ENCODE data around the gene RAD51B. TPM values are rescaled to one million over a fixed set of nuclear protein-coding genes. Genes with fewer than 3 reads are reported as not detected.

RAD51B gene
- total RNA-seq, 1 experiment from 2014 or later, result 8.5 TPM

DNA sequence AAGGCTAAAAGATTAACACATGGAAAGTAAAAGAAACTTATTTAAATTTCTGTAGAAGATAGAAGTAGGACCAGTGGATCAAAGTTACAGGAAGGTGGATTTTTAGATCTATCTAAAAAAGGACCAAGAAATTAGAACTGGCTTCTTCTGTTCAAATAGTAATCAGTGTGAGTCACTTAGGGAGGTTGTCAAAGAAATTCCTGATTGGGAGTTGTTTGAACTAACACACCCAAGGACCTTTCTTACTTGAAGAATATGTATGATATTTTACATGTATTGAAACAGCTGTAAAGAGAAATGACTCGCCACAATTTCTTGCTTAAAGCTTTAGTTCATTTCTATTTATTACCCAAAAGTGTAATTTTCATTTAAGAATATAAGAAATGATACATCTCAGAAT lies 256.9 kb downstream of the RAD51B start:
- in situ Hi-C loops (cut with HindIII; ENCODE audit: low pct_unique_long_range_greater_than_20kb, low sequenced_read_pairs), result no loop called here
- ATAC-seq, result no peak
- Histone ChIP-seq H3K4me1 (ENCODE audit: control insufficient read depth, insufficient read depth, low read length) (no peaks in the 10 kb centered on the region), H3K27me3 (ENCODE audit: control insufficient read depth, insufficient read depth, low read length) (no peaks in the 10 kb centered on the region), H3K4me3 (ENCODE audit: low read depth in 2 of 2, low read length in 2 of 2) (no peak overlapping the region), H3K36me3 (ENCODE audit: control insufficient read depth, insufficient read depth, low read length) (no peaks in the 10 kb centered on the region), H3K9me3 (ENCODE audit: control insufficient read depth, insufficient read depth, low read depth, low read length) (no peaks in the 10 kb centered on the region; the same call in 1 of the 2 replicates), H3K27ac (ENCODE audit: low read length) (no peak overlapping the region; the same call in 1 of the 2 replicates)
- ChIA-PET CTCF (no interaction called here), POLR2A (no interaction called here)
- no TSS peak for BruUV-seq (replicated peaks)
- TF ChIP-seq TCF7L2 (IDR thresholded peaks at IDR 0.05; ENCODE audit: low read depth, low read length) (no peak), SIN3A (IDR thresholded peaks at IDR 0.05; ENCODE audit: borderline replicate concordance, insufficient read depth, low read depth, low read length) (no peak), POLR2AphosphoS5 (IDR thresholded peaks at IDR 0.05; ENCODE audit: low read depth, low read length) (no peak)
- TF ChIP-seq, protein P1, sequence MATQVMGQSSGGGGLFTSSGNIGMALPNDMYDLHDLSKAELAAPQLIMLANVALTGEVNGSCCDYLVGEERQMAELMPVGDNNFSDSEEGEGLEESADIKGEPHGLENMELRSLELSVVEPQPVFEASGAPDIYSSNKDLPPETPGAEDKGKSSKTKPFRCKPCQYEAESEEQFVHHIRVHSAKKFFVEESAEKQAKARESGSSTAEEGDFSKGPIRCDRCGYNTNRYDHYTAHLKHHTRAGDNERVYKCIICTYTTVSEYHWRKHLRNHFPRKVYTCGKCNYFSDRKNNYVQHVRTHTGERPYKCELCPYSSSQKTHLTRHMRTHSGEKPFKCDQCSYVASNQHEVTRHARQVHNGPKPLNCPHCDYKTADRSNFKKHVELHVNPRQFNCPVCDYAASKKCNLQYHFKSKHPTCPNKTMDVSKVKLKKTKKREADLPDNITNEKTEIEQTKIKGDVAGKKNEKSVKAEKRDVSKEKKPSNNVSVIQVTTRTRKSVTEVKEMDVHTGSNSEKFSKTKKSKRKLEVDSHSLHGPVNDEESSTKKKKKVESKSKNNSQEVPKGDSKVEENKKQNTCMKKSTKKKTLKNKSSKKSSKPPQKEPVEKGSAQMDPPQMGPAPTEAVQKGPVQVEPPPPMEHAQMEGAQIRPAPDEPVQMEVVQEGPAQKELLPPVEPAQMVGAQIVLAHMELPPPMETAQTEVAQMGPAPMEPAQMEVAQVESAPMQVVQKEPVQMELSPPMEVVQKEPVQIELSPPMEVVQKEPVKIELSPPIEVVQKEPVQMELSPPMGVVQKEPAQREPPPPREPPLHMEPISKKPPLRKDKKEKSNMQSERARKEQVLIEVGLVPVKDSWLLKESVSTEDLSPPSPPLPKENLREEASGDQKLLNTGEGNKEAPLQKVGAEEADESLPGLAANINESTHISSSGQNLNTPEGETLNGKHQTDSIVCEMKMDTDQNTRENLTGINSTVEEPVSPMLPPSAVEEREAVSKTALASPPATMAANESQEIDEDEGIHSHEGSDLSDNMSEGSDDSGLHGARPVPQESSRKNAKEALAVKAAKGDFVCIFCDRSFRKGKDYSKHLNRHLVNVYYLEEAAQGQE (IDR thresholded peaks at IDR 0.05; ENCODE audit: insufficient read depth in 1 of 2, low read depth in 2 of 2, low read length in 1 of 2), result no peak
- TF ChIP-seq, protein P2, sequence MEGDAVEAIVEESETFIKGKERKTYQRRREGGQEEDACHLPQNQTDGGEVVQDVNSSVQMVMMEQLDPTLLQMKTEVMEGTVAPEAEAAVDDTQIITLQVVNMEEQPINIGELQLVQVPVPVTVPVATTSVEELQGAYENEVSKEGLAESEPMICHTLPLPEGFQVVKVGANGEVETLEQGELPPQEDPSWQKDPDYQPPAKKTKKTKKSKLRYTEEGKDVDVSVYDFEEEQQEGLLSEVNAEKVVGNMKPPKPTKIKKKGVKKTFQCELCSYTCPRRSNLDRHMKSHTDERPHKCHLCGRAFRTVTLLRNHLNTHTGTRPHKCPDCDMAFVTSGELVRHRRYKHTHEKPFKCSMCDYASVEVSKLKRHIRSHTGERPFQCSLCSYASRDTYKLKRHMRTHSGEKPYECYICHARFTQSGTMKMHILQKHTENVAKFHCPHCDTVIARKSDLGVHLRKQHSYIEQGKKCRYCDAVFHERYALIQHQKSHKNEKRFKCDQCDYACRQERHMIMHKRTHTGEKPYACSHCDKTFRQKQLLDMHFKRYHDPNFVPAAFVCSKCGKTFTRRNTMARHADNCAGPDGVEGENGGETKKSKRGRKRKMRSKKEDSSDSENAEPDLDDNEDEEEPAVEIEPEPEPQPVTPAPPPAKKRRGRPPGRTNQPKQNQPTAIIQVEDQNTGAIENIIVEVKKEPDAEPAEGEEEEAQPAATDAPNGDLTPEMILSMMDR (IDR thresholded peaks at IDR 0.05), result no peak
- no peak for DNase-seq (ENCODE audit: low read depth, low spot score)
- intact Hi-C loops (cut with micrococcal nuclease; ENCODE audit: unreplicated experiment), result no loop called here

DNA sequence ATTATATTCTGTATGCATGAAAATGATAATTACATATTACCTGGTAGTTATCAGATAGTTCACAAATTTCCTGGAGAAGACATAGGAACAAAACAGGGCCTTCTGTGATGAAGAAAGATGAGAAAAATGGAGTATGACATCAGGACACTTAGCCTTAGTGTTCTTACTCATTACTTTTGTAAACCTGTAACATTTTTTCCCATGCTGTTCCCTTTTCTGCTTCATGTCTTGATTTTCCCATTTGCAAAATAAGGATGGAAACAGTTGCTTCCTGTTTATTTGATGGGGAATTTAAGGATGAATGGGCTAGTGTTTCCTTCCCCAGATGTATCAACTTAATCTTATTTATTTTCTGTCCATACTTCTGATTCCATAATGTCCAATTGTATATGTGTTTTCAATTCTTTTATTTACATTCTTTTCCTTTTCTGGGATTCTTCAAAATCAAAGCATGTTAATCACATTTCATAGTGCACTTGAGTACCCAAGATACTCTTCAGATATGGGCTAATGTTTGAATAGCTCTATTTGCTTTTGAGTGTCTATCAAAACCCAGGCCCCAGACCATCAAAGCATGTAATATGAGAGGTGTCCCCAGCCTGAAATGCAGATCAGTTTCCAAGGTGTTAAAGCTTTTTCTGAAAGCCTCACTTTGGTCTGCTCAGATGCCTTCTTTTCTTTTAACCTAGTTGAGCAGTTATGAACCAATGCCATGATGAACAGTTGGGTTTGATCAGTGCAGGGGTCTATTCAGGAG lies 260.5 kb downstream of the RAD51B start:
- BruUV-seq (replicated peaks), result no TSS peak
- Histone ChIP-seq H3K27me3 (ENCODE audit: control insufficient read depth, insufficient read depth, low read length) (no peaks in the 10 kb centered on the region), H3K9me3 (ENCODE audit: control insufficient read depth, insufficient read depth, low read depth, low read length) (no peaks in the 10 kb centered on the region), H3K4me3 (ENCODE audit: low read depth in 2 of 2, low read length in 2 of 2) (no peak overlapping the region), H3K4me1 (ENCODE audit: control insufficient read depth, insufficient read depth, low read length) (no peaks in the 10 kb centered on the region), H3K27ac (ENCODE audit: low read length) (peak overlapping the region; percentile 59; the same call in 1 of the 2 replicates), H3K36me3 (ENCODE audit: control insufficient read depth, insufficient read depth, low read length) (no peaks in the 10 kb centered on the region)
- TF ChIP-seq POLR2AphosphoS5 (IDR thresholded peaks at IDR 0.05; ENCODE audit: low read depth, low read length), result no peak
- TF ChIP-seq, protein P2 (IDR thresholded peaks at IDR 0.05), result no peak
- TF ChIP-seq, protein P1 (IDR thresholded peaks at IDR 0.05; ENCODE audit: insufficient read depth in 1 of 2, low read depth in 2 of 2, low read length in 1 of 2), result no peak
- TF ChIP-seq TCF7L2 (IDR thresholded peaks at IDR 0.05; ENCODE audit: low read depth, low read length), result no peak
- TF ChIP-seq SIN3A (IDR thresholded peaks at IDR 0.05; ENCODE audit: borderline replicate concordance, insufficient read depth, low read depth, low read length), result no peak
- intact Hi-C loops (cut with micrococcal nuclease; ENCODE audit: unreplicated experiment), result loop anchor here (10.0 kb wide), 2 partner anchors 135 to 165 kb away; no protein-coding TSS in a partner anchor
- in situ Hi-C loops (cut with HindIII; ENCODE audit: low pct_unique_long_range_greater_than_20kb, low sequenced_read_pairs), result no loop called here
- DNase-seq (ENCODE audit: low read depth, low spot score) (no peak), ATAC-seq (no peak)
- CTCF ChIA-PET, result no interaction called here
- POLR2A ChIA-PET, result no interaction called here
